NCI-H2171 (cell line): ENCODE measurements around the gene ZNF32.
"Not testable (repeated sequence)": the region's sequence is repeated elsewhere in the genome, so short reads cannot be mapped to it uniquely, and the experiment has no call there.

Experiments
- DNase-seq: peaks from one replicate; lab custom pipeline; 2025; lab: John Stamatoyannopoulos, UW

Gene ZNF32

GRCh38 chr10:43680035-43680434 lies 31.4 kb upstream of the ZNF32 start:
- DNase-seq, result no peak

GRCh38 chr10:43679509-43679908 lies 30.8 kb upstream of the ZNF32 start:
- DNase-seq, result no peak

- no peak for DNase-seq
Measured at GRCh38 chr10:43678654-43679053, 30.0 kb upstream of the ZNF32 start.

- DNase-seq, result no peak
Measured at GRCh38 chr10:43676901-43677300, 28.2 kb upstream of the ZNF32 start.

- no peak for DNase-seq
Measured at GRCh38 chr10:43676331-43676730, 27.6 kb upstream of the ZNF32 start.

GRCh38 chr10:43674553-43675210 lies 26.0 kb upstream of the ZNF32 start:
- no peak for DNase-seq

- no peak for DNase-seq
Measured at GRCh38 chr10:43673471-43673870, 24.8 kb upstream of the ZNF32 start.

GRCh38 chr10:43671659-43672531 lies 23.2 kb upstream of the ZNF32 start:
- no peak for DNase-seq

- DNase-seq, result no peak
Measured at GRCh38 chr10:43669386-43669785, 20.7 kb upstream of the ZNF32 start.

- DNase-seq, result no peak
Measured at GRCh38 chr10:43667761-43668386, 19.2 kb upstream of the ZNF32 start.

- no peak for DNase-seq
Measured at GRCh38 chr10:43667317-43667731, 18.6 kb upstream of the ZNF32 start.

- DNase-seq, result no peak
Measured at GRCh38 chr10:43666552-43666951, 17.9 kb upstream of the ZNF32 start.

- no peak for DNase-seq
Measured at GRCh38 chr10:43665054-43665453, 16.4 kb upstream of the ZNF32 start.

- DNase-seq, result no peak
Measured at GRCh38 chr10:43658227-43658626, 9.5 kb upstream of the ZNF32 start.

- DNase-seq, result no peak
Measured at GRCh38 chr10:43655311-43655710, 6.6 kb upstream of the ZNF32 start.

GRCh38 chr10:43653746-43654145 lies 5.1 kb upstream of the ZNF32 start:
- DNase-seq, result no peak

- no peak for DNase-seq
Measured at GRCh38 chr10:43649185-43649523, 473 bp upstream of the ZNF32 start.

GRCh38 chr10:43648095-43648397 lies 635 bp downstream of the ZNF32 start:
- no peak for DNase-seq

- no peak for DNase-seq
Measured at GRCh38 chr10:43647576-43647975, 1.1 kb downstream of the ZNF32 start.

- no peak for DNase-seq
Measured at GRCh38 chr10:43645866-43646265, 2.8 kb downstream of the ZNF32 start.

GRCh38 chr10:43644252-43644651 lies 4.4 kb downstream of the ZNF32 start:
- DNase-seq, result no peak

- no peak for DNase-seq
Measured at GRCh38 chr10:43640603-43641002, 8.1 kb downstream of the ZNF32 start.

GRCh38 chr10:43635816-43636215 lies 12.9 kb downstream of the ZNF32 start:
- not testable (repeated sequence) for DNase-seq
